Activated T-cell treated with anti-CD3 and anti-CD28 coated beads, Interleukin-2, amount 50 U/mL, for 72 hours (primary cell): Measurements from ENCODE around the gene CSRP1. TPM values are rescaled to one million over a fixed set of nuclear protein-coding genes. Genes with fewer than 3 reads are reported as not detected.

Experiments
- ATAC-seq, 2 donors: fragments of 150-1000 bp; cut with Tn5 transposase; replicated peaks in 1 of 2; 2 replicates each; pipeline ENCODE4 v1.10.0; 2021; ENCODE audit warnings: moderate library complexity in 2 of 2, mild to moderate bottlenecking in 1 of 2
- DNase-seq, 2 donors: peaks; one replicate each; pipeline ENCODE4 v3.0.0; 2021 to 2022; ENCODE audit warnings: mixed read lengths in 1 of 2
- H3K27ac Mint-ChIP-seq: one replicate; pipeline ENCODE4 v1.8.0; 2022; ENCODE audit warnings: mild to moderate bottlenecking, moderate library complexity, mixed read lengths
- H3K27me3 Mint-ChIP-seq: one replicate; pipeline ENCODE4 v1.8.0; 2022; ENCODE audit warnings: low read depth, mixed read lengths
- H3K36me3 Mint-ChIP-seq, 2 donors: one replicate each; pipeline ENCODE4 v1.8.0; 2022; ENCODE audit warnings: mixed read lengths in 2 of 2, mild to moderate bottlenecking in 1 of 2; ENCODE audit not compliant: insufficient read depth in 2 of 2
- H3K4me1 Mint-ChIP-seq: one replicate; pipeline ENCODE4 v1.8.0; 2022; ENCODE audit warnings: low read depth, mixed read lengths
- H3K4me3 Mint-ChIP-seq, 2 donors: one replicate each; pipeline ENCODE4 v1.8.0; 2022; ENCODE audit warnings: mild to moderate bottlenecking in 2 of 2, mixed read lengths in 2 of 2, moderate library complexity in 2 of 2
- H3K9me3 Mint-ChIP-seq, 2 donors: one replicate each; pipeline ENCODE4 v1.8.0; 2022; ENCODE audit warnings: mixed read lengths in 2 of 2
- total RNA-seq, 2 donors: library from RNA; stranded (reverse); gene quantifications; one replicate each; pipeline ENCODE4 v1.2.3, GENCODE V29; 2022

The CSRP1 gene
- total RNA-seq, 2 donors from 2014 or later, result 44.7 to 52.6 TPM

DNA sequence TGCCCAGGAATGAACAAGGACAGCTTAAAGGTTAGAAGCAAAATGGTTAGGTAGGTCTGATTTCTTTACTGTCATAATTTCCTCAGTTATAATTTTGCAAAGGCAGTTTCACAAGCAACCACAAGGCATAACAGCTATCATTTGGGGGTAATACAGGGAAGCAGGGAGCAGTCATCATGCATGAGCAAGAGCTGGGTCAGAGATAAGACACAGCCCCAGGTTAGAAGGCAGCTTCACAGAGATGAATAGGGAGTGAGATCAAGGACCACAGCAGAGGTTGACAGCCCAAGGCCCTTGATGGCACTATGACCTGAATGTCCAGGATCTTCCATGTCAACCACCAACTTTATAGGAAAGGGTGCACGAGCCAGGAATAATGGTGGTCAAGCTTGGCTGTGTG, 9.0 kb upstream of the CSRP1 start:
- DNase-seq (no peak), ATAC-seq (peak; percentile 62 to 67)
- peaks cover 5% of the 10 kb centered on the region for H3K4me1 Mint-ChIP-seq
- no peak overlapping the region for H3K27ac Mint-ChIP-seq
- no peaks in the 10 kb centered on the region for H3K9me3 Mint-ChIP-seq
- H3K4me3 Mint-ChIP-seq, result no peak overlapping the region
- H3K36me3 Mint-ChIP-seq, result no peaks in the 10 kb centered on the region
- H3K27me3 Mint-ChIP-seq, result no peaks in the 10 kb centered on the region

- no peaks in the 10 kb centered on the region for H3K27me3 Mint-ChIP-seq
- DNase-seq (no peak), ATAC-seq (no peak)
- peaks cover 5% of the 10 kb centered on the region for H3K4me1 Mint-ChIP-seq
- no peak overlapping the region for H3K4me3 Mint-ChIP-seq
- H3K9me3 Mint-ChIP-seq, result no peaks in the 10 kb centered on the region
- no peaks in the 10 kb centered on the region for H3K36me3 Mint-ChIP-seq
- no peak overlapping the region for H3K27ac Mint-ChIP-seq
These were observed 8.3 kb upstream of the CSRP1 start for GRCh38 chr1:201515062-201515750.

DNA sequence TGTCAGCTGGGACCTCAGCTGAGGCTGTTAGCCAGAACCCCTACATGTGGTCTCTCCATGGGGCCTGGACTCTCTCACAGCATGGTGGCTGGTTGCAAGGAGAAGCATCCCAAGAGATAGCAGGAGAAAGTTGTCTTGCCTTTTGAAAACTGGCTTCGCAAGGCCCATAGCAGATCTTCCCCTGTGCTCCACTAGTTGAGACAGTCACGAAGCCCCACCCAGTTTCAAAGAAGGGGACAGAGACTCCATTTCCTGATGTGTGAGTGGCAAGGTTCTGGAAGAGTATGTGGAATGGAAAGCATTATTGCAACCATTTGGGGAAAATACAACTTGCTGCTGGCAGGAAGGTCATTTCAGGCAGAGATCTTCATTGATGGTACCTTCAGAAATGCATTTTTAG, 7.5 kb upstream of the CSRP1 start:
- no peak overlapping the region for H3K4me3 Mint-ChIP-seq
- ATAC-seq, result no peak
- H3K9me3 Mint-ChIP-seq, result no peaks in the 10 kb centered on the region
- no peaks in the 10 kb centered on the region for H3K36me3 Mint-ChIP-seq
- no peak overlapping the region for H3K27ac Mint-ChIP-seq
- H3K4me1 Mint-ChIP-seq, result peaks cover 5% of the 10 kb centered on the region
- no peak for DNase-seq
- no peaks in the 10 kb centered on the region for H3K27me3 Mint-ChIP-seq

- Mint-ChIP-seq H3K4me3 (no peak overlapping the region), H3K27me3 (no peaks in the 10 kb centered on the region), H3K4me1 (peaks cover 5% of the 10 kb centered on the region), H3K9me3 (no peaks in the 10 kb centered on the region), H3K27ac (no peak overlapping the region), H3K36me3 (no peaks in the 10 kb centered on the region)
- DNase-seq (no peak), ATAC-seq (no peak)
These were observed 6.7 kb upstream of the CSRP1 start for GRCh38 chr1:201513498-201514243.

DNA sequence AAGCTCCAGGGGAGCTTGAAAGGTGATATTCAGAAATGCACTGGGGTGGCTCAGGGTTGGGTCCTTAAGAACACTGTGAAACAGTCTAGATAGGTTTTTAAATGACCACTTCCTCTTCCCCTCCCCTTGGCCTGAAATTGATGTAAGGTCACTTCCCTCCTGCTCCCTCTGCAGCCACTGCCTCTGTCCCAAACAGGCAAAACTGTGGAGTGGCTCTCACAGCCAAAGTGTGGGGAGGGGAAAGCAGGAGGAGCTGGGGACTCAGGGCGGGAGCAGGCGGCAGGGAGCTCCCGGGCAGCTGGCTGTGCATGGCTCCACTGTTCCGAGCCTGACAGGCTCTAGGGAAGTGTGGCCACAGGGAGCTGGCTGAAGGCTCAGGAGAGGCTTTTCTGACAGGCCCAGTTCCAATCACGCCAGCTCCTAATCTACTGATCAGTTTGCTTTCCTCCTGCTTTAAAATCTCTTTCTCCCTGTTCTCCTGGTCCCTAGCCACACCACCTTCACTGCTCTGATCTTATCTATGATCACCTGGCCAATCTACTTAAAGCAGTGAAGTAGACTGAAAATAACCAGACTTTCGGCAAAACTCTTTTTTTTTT, 5.1 kb upstream of the CSRP1 start:
- Mint-ChIP-seq H3K4me1 (peaks cover 14% of the 10 kb centered on the region), H3K27ac (no peak overlapping the region), H3K9me3 (no peaks in the 10 kb centered on the region), H3K36me3 (no peaks in the 10 kb centered on the region), H3K27me3 (no peaks in the 10 kb centered on the region), H3K4me3 (no peak overlapping the region)
- no peak for DNase-seq
- ATAC-seq, result no peak

GRCh38 chr1:201511396-201511940, 4.5 kb upstream of the CSRP1 start:
- H3K4me3 Mint-ChIP-seq, result no peak overlapping the region
- no peaks in the 10 kb centered on the region for H3K36me3 Mint-ChIP-seq
- H3K27me3 Mint-ChIP-seq, result no peaks in the 10 kb centered on the region
- ATAC-seq (no peak), DNase-seq (no peak)
- H3K9me3 Mint-ChIP-seq, result no peaks in the 10 kb centered on the region
- H3K27ac Mint-ChIP-seq, result no peak overlapping the region
- H3K4me1 Mint-ChIP-seq, result peaks cover 15% of the 10 kb centered on the region

- Mint-ChIP-seq H3K27ac (no peak overlapping the region), H3K4me1 (peaks cover 19% of the 10 kb centered on the region), H3K27me3 (no peaks in the 10 kb centered on the region), H3K36me3 (no peaks in the 10 kb centered on the region), H3K4me3 (no peak overlapping the region), H3K9me3 (no peaks in the 10 kb centered on the region)
- no peak for ATAC-seq
- no peak for DNase-seq
These were observed 3.8 kb upstream of the CSRP1 start for GRCh38 chr1:201510734-201511133.

DNA sequence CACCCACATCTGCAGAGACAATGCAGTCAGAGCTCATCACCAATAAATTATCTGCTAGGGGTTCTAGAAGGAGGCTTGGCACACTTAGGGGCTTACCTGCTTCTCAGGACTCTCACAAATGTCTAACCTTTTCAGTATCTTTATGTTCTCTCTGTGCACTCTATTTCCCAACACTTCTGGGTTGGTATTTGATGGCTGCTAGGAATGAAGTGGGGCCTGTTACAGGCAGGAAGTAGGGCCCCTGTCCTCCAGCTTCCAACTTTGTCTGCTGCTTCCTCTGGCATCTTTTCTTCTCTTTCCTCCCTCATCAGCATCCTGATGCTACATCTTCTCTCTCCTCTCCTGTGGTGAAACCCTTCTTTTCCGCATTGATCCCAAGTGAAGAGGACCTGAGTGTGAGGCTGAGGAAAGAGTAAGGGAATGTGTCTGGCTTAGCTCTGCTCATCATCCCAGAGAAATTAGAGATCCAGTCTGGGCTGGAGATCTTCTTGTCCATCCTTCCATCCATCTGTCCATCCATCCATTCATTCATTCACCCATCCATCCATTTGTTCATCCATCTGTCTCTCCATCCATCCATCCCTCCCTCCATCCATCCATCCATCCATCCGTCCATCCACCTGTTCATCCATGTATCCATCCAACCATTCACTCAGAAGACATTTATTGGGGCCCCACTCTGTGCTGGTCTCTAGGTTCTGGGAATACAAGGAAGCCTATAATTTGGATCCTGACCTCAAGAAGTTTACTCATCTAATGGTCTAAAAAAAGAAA, 2.9 kb upstream of the CSRP1 start:
- Mint-ChIP-seq H3K4me1 (peaks cover 27% of the 10 kb centered on the region), H3K4me3 (no peak overlapping the region), H3K27me3 (no peaks in the 10 kb centered on the region), H3K27ac (no peak overlapping the region), H3K9me3 (no peaks in the 10 kb centered on the region), H3K36me3 (no peaks in the 10 kb centered on the region)
- ATAC-seq, result no peak
- no peak for DNase-seq

DNA sequence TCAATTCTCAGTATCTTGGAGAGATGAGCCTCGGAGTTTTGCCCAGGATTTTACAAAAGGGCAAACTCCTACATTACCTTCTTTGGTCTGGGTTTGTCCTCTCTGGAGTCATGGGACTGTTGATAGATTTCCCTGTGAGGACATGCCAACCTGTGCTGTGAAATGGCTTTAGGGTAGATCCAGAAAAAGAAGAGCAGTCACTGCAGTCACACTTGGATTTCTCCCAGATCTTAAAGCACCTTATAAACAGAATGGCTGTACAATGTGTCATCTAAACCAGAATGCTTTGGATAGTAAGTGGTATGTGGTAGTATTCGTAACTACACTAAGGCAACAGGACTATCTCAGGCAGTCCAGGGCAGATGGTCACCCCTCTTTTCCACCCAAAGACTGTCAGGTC, 1.9 kb upstream of the CSRP1 start:
- no peaks in the 10 kb centered on the region for H3K27me3 Mint-ChIP-seq
- peaks cover 29% of the 10 kb centered on the region for H3K4me1 Mint-ChIP-seq
- H3K9me3 Mint-ChIP-seq, result no peaks in the 10 kb centered on the region
- H3K27ac Mint-ChIP-seq, result no peak overlapping the region
- no peak for DNase-seq
- ATAC-seq, result no peak
- no peak overlapping the region for H3K4me3 Mint-ChIP-seq
- H3K36me3 Mint-ChIP-seq, result no peaks in the 10 kb centered on the region

- no peaks in the 10 kb centered on the region for H3K36me3 Mint-ChIP-seq
- no peaks in the 10 kb centered on the region for H3K9me3 Mint-ChIP-seq
- peak overlapping the region; percentile 71 for H3K27ac Mint-ChIP-seq
- H3K4me1 Mint-ChIP-seq, result peaks cover 33% of the 10 kb centered on the region
- peak; percentile 14 to 18 for ATAC-seq
- DNase-seq, result no peak
- no peaks in the 10 kb centered on the region for H3K27me3 Mint-ChIP-seq
- peak overlapping the region; percentile 92 to 96 for H3K4me3 Mint-ChIP-seq
These were observed 395 bp upstream of the CSRP1 start for GRCh38 chr1:201507360-201507675.

DNA sequence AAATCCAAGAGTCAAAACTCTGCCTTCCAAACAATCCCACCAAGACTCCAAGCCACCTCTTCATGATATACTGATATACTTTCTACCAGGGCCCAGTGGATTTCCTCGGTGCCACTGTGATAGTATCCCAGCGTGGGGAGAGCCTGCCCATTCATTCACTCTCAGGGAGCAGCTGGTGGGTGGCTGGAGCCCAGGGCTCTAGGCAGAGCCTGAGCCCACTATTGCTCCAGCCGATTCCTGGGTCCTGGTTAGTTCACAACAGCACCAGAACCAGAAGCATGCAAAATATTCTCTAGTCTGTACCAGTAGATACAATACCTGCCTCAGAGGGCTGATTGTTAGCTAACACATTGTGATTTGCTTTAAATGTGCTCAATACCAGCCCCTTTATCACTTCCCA, 831 bp downstream of the CSRP1 start:
- Mint-ChIP-seq H3K4me1 (peaks cover 33% of the 10 kb centered on the region), H3K27ac (peak overlapping the region; percentile 88), H3K9me3 (no peaks in the 10 kb centered on the region), H3K36me3 (no peaks in the 10 kb centered on the region), H3K27me3 (no peaks in the 10 kb centered on the region), H3K4me3 (peak overlapping the region; percentile 92 to 96)
- ATAC-seq, result no peak
- no peak for DNase-seq

DNA sequence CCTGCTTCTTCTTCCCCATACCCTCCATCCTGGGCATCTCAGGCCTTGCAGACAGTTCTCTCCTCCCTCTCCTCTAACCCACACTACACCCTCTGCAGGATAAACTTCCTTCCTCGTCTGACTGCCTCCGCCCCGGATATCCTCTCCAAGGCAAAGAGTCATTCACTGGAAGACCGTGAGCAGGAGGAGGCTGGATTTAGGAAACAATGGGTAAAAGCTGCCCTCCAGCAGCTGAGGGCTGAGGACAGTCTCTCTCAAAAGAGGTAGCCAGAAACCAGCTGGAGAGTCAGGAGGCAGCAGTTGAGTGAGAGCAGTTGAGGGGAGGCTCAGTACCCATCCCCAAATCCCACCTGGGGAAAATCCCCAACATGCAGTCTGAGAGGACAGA, 1.4 kb downstream of the CSRP1 start:
- no peak overlapping the region for H3K27ac Mint-ChIP-seq

More for the DNA sequence above, 1.4 kb downstream of the CSRP1 start:
- Mint-ChIP-seq H3K4me3 (peak overlapping the region; percentile 92 to 96), H3K4me1 (peaks cover 33% of the 10 kb centered on the region), H3K36me3 (no peaks in the 10 kb centered on the region), H3K9me3 (no peaks in the 10 kb centered on the region), H3K27me3 (no peaks in the 10 kb centered on the region)
- no peak for DNase-seq
- ATAC-seq, result no peak
